Stimulated activated CD4-positive, alpha-beta T cell treated with anti-CD3 and anti-CD28 coated beads, TNF-alpha, amount 100 ng/mL, for 4 hours (primary cell): ENCODE data around the gene ELL2.
"Not testable (repeated sequence)": the region's sequence is repeated elsewhere in the genome, so short reads cannot be mapped to it uniquely, and the experiment has no call there.

Experiments
- DNase-seq, 3 experiments: peaks; one replicate each; pipeline ENCODE4 v3.0.0-alpha.2; 2020; ENCODE audit warnings: low read depth in 3 of 3

The ELL2 gene

DNA sequence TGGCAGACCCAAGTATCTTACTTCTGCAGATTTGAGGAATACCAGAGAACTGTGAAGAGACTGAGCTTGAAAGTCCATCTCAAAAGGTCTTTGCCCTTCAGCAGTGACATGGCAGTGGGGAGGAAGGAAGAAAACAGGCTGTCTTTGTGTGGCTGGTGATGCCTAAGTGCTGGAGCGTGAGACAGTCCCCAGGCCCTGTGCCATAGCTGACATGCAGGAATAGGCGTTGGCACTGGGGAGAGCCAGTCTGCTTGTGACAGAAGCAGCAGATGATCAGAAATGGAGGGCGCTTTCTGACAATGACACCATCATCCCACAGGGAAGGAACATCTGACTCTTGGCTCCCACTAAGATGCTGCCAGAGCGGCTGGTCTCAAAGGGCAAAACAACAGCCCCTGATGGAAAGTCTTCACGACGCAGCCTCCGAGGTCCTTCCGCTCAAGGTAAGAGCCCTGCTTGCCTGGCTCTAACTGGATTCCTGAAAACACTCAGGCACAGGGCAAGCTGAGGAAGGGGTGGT is 123.6 kb downstream of the ELL2 start:
- DNase-seq = no peak

DNA sequence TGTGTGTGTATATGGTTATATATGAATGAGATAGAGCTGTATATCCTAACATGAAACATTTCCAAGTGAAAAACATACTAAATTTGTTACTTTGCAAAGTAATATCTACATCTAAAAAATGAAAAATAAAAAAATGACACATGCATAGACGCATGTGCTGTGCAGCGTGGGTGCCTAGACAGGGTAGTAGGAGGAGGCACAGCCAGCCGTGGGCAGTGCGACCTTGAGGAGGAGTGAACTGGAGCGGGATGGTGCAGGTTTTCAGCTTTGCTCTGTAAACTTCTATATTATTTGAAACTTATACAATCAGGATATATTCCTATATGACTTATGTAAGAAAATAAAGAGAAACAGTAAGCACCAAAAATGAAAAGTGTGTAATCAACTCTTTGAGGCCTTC is 124.2 kb downstream of the ELL2 start:
- DNase-seq = no peak

DNA sequence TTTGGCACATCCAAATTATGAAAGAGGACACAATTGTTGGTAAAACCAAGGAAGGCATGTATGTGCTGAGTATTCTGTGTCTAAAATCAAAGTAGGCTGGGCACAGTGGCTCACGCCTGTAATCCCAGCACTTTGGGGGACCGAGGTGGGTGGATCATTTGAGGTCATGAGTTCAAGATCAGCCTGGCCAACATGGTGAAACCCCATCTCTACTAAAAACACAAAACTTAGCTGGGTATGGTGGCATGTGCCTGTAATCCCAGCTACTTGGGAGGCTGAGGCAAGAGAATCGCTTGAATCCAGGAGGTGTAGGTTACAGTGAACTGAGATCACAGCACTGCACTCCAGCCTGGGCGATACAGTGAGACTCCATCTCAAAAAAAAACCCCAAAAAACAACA is 124.7 kb downstream of the ELL2 start:
- DNase-seq = not testable (repeated sequence)

DNA sequence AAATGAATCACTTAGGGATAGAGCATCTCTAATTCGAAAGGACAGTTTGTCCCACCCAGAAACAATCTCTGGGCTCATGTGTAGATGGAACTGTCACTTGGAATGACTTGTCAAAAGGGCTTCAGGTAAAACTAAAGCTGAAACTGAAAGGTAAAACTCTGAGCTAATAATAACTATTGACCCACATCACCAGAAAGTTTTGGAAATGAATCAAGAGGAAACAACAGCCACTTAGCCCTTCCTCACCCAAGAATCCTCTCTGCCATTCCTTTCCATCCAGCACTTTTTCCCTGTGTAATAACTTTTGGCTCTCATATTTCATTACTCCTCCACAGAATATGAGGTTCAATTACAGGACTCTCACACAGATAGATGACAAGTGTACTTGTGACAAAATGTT is 125.1 kb downstream of the ELL2 start:
- DNase-seq = no peak

DNA sequence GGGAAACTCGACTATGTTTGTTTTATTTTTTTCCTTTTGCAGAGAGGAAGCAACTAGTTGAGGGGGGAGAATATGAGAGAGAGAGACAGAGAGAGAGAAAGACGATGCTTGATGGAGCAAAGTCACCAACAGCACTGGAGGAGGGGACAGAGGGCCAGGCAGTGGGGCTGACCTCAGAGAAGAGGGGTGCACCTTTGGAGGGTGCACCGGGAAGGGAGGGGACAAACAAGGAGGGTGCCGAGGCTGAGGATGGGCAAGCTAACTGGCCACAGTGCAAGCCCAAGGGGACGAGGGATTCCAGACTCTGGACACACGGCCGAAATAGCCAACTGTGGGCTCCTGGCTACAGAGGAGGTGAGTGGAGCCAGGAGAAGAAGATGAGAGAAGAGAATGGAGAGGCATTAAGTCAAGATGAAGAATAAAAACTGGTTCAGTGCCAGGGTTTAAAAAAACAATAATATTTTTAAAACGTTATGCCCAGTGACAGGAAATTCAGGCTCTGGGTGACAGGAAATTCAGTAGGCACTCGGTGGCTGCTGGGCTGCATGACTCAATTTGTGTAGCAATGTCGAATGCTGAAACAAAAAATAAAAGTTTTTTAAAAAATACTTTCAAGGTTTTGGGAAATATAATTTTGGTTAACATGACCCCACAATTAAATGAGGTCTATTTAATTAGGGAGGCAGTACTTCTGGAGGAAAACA is 125.8 kb downstream of the ELL2 start:
- no peak for DNase-seq
